HG02840 (cell line): ENCODE measurements around the gene DPEP2.
"Not testable (repeated sequence)": the region's sequence is repeated elsewhere in the genome, so short reads cannot be mapped to it uniquely, and the experiment has no call there.

Experiments used
- ATAC-seq: cut with Tn5 transposase; IDR thresholded peaks from one replicate; pipeline ENCODE4 v1.9.1; 2021; ENCODE audit warnings: mild to moderate bottlenecking, moderate library complexity, moderate number of reproducible peaks; ENCODE audit not compliant: unreplicated experiment, low FRiP score

The DPEP2 gene

DNA sequence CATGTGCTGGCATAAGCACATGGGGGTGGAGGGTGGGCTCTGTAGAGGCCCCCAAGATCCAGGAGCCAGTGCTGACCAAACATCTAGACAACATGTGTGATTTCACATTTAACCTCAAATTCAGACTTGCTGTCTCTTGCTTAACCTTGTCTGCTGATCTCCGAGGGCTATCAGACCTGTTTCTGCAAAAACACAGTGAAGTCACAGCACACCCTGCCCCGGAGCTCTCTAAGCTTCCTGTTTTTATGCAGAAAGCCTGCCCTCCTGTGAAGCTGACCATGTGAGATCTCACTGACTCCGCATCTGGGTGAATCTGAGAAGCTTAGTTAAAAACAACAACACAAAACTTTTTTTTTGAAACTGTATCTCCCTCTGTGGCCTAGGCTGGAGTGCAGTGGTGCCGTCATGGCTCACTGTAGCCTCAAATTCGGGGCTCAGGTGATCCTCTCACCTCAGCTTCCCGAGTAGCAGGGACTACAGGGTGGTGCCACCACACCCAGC, 6.6 kb upstream of the DPEP2 start:
- no peak for ATAC-seq

GRCh38 chr16:68005211-68005610, 5.9 kb upstream of the DPEP2 start:
- no peak for ATAC-seq

DNA sequence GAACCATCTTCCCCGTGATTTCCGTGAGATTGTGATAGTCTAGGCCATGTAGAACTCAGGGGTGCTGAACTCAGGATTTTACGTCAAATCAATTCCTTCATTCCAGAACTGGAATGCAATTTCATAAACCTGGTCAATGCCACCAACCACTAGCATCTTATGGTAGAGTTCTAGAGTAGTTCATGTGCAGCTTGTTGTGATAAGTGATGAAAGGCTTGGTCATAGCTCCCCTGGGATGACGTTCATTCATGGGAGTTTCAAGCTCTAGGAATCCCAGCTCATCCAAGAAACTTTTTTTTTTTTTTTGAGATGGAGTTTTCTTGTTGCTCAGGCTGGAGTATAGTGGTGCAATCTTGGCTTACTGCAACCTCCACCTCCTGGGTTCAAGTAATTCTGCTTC, 3.7 kb upstream of the DPEP2 start:
- no peak for ATAC-seq

GRCh38 chr16:68000450-68000849, 1.2 kb upstream of the DPEP2 start:
- ATAC-seq: no peak

DNA sequence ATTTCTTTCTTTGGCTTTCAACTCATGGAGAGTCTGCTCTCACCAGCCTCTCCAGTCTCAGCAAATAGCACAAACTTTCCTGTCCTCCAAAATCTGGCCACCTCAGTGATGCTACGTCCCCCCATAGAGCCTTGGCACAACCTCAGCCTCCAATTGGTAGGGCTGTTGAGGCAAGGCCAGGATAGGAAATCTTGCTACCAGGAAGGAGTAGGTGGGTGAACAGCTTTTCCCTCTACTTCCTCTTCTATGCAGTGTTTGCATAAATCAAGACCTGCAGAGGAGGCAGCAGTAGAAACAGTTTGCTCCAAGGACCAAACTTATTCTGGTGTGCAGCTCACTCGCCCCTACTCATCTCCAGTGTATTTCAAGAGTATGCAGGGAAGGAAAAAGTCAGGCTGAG, 701 bp upstream of the DPEP2 start:
- ATAC-seq: no peak

- not testable (repeated sequence) for ATAC-seq
Observed at GRCh38 chr16:67998231-67998778, 979 bp downstream of the DPEP2 start.

- no peak for ATAC-seq
Observed at GRCh38 chr16:67996666-67997065, 2.6 kb downstream of the DPEP2 start.

DNA sequence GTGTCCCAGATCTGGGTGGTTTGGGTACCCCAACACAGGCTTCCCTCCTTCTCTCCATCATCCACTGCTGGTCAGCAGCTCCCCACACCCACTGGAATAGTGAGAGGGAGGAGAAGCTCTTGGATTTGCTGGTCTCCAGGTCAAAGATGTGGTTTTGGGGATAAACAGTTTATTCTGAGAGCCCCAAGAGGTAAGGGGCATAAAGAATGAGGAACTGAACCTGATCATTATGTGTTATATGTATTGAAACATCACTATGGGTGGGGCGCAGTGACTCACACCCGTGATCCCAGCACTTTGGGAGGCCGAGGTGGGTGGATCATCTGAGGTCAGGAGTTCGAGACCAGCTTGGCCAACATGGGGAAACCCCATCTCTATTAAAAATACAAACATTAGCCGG, 3.9 kb downstream of the DPEP2 start:
- ATAC-seq: no peak

DNA sequence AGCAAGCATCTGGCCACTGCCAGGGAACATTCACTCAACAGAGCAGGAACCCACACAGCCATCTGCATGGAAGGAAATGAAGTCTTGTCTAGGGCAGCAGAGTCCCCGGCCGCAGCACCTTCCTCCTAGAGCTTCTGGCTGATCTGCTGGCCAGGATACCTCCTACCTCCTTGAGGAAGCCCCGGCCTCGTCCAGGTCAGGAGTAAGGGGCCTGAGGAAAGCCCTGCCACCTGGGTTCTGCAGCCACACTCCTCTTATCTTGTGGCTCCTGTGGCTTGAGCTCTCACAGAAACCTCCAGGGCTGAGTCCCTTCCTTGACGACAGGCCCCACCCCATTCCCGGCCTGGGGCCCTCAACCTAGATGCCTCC, 5.3 kb downstream of the DPEP2 start:
- not testable (repeated sequence) for ATAC-seq

DNA sequence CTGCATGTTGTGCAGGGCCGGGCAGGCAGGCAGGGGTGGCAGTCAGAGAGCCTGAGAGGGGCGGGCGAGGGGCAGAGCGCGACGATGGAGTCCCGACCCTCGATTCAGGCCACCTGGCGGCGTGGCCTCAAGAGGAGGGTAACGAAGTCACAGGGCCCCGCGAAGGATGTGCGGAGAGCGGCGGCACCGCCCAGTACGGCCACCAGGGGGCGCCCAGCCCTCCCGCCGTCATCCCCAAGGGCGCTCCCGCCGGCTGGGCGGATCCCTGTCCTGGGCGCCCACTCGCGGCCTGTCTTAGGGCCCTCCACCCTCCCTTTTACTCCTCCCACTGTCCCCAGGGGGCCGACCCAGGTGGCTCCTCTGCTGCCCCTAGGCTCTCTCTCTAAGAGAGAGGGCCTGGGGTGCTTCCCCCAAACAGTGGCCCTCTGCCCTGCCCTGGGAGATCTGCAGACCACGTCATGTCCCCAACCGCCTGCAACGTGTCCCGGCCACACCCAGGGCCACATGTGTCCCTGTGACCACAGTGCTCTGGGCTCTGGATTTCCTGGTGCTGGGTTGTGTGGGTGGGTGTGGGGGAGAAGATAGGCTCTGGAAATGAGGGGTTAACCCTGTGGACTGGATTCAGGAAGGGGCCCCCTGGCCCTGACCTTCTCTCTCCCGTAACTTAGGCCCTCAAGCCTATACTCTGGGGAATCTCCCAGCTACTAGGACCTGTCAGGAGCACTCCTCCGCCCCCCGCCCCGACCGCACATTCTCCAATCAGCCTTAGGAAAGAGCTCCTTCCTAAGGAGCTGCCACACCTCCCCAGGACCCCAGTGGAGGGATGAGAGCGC, 5.9 kb downstream of the DPEP2 start:
- peak; percentile 69 for ATAC-seq

DNA sequence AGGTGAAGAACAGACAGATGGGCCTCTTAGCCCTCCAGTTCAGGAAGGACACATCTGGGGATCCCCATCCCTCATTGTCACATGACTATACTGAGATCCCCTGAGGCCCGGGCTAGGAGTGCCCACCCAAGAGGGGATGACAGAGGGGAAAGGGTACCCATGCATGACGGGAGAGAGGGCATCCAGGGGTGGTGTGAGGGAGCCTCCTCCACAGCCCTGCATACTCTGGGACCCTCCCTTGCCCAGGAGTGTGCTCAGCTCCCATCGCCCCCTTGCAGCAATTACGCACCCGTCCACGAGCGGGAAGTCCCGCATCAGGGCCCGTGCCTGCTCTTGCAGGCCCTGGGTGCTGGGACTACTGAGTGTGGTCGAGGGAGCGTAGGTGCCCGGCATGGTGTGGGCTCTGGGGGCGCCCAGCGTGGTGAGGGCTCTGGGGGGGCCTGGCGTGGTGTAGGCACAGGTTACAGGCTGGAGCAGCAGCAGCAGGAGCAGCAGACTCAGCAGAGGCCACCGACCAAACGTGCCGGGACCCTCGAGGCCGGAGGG, 6.5 kb downstream of the DPEP2 start:
- ATAC-seq: no peak

DNA sequence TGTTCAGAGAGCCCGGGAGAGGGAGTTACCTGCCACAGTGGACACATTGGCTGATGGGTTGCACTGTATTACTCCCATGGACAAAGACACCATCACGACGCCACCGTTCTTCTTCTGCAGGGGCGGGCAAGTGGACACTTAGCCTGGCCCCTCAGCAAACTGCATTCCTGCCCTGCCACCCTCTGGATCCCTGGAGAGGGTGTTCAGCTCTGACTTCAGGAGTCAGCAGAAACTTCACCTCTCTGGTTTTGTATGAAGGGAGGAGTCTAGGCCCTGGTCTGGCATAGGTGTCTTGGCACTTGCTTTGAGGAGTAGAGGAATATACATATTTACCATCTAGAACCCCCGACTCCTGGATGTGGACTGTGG, 9.3 kb downstream of the DPEP2 start:
- ATAC-seq: no peak

DNA sequence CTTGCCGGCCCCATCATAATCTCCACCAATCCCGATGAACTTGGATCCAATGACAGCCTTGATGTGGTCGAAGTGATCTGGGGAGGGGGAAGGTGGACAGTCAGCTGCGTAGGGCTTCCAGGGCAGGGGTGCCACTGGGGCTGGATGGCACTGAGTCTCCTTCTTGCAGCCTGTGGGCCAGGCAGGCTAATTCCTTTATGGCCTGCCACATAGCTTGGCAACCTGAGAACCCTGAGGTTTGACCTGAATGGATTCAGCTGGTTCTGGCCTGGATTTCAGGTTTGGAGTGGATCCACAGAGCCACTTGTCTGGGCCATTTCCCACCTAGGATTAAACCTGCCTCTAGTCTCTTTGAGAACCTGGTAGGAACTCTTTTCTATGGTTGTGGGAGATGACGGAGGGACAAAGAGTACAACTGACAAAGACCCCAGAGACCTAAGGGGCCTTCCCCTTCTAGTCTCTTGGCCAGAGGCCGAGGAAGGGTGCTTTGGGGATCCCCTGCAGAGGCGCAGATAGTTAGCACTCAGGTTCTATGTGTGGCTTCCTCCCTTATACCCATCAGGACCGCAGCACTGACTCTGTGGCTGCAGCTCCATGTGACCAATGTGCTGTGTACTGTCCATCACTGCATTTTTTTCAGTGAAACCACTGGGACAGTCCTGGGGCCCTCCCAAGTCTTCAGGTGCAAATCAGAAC, 9.8 kb downstream of the DPEP2 start:
- no peak for ATAC-seq

- ATAC-seq: no peak
Observed at GRCh38 chr16:67988675-67989074, 10.6 kb downstream of the DPEP2 start.

GRCh38 chr16:67987460-67988160, 11.7 kb downstream of the DPEP2 start:
- no peak for ATAC-seq

DNA sequence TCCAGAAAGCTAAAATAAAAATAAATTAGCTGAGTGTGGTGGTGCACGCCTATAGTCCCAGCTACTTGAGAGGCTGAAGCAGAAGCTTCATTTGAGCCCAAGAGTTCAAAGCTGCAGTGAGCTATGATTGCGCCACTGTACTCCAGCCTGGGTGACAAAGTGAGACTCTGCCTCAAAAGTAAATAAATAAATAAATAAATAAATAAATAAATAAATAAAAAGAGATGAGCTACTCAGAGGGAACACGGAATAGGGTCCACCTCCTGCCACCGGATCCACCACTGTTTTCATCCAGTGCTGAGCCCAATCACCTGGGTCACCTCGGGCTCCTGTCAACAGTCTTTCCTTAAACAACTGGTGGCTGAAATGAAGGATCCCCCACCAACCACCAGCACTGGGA, 12.3 kb downstream of the DPEP2 start:
- no peak for ATAC-seq

- ATAC-seq: no peak
Observed at GRCh38 chr16:67982011-67982696, 17.1 kb downstream of the DPEP2 start.

- no peak for ATAC-seq
Observed at GRCh38 chr16:67979955-67980678, 19.2 kb downstream of the DPEP2 start, which contains the start of gene DPEP3. TSS of gene DPEP3 (minus strand) at chr16:67980499. CDS start at chr16:67980380, 119 bp downstream.

GRCh38 chr16:67977469-67978227, 21.6 kb downstream of the DPEP2 start:
- no peak for ATAC-seq
